Keratinocyte (primary cell): ENCODE measurements around the gene RDH5.

Source experiments
- CTCF ChIP-seq, 3 experiments: IDR thresholded peaks in 1 of 3; conservative IDR thresholded peaks in 1 of 3; optimal IDR thresholded peaks in 1 of 3; 2 replicates in 2 of 3; 3 replicates in 1 of 3; pipeline versions ENCODE3 to v1.5.1; 2011; ENCODE audit warnings: low read length in 3 of 3, mild to moderate bottlenecking in 3 of 3, moderate library complexity in 2 of 3, control low read depth in 1 of 3, inconsistent platforms in 1 of 3; ENCODE audit not compliant: insufficient read depth in 2 of 3; ENCODE audit errors: extremely low read depth in 1 of 3
- EZH2 ChIP-seq: IDR thresholded peaks from one replicate; pipeline ENCODE4 v1.6.1; 2012; ENCODE audit warnings: inconsistent platforms, mild to moderate bottlenecking, low read length, moderate library complexity

- TF ChIP-seq CTCF (optimal IDR thresholded peaks at IDR 0.05 in 1 of 3, IDR thresholded peaks at IDR 0.05 in 1 of 3, conservative IDR thresholded peaks at IDR 0.05 in 1 of 3; ENCODE audit: extremely low read depth in 1 of 3, insufficient read depth in 2 of 3, low read length in 3 of 3) (no peak), EZH2 (no peak)
Measured at GRCh38 chr12:55707841-55708694, 12.1 kb upstream of the RDH5 start, which contains the start of gene ITGA7.
